PC-3 (cell line): ENCODE data around the gene SAFB.

Source experiments
- EZH2 ChIP-seq: fragments of 300-600 bp; sonication (generic); IDR thresholded peaks from one replicate; pipeline ENCODE4 v1.6.1; 2017; ENCODE audit warnings: antibody characterized with exemption, mild to moderate bottlenecking, low read length; ENCODE audit not compliant: unreplicated experiment
- EZH2phosphoT487 ChIP-seq: fragments of 300-600 bp; sonication (generic); IDR thresholded peaks from 2 replicates; pipeline ENCODE4 v1.6.1; 2018; ENCODE audit warnings: mild to moderate bottlenecking, antibody characterized with exemption, low read length, borderline replicate concordance
- TF ChIP-seq, protein P1 (sequence below): fragments of 300-600 bp; sonication (generic); conservative IDR thresholded peaks from 2 replicates; pipeline ENCODE4 v1.5.1; 2017; ENCODE audit warnings: antibody characterized with exemption, low read depth, mild to moderate bottlenecking, low read length

DNA sequence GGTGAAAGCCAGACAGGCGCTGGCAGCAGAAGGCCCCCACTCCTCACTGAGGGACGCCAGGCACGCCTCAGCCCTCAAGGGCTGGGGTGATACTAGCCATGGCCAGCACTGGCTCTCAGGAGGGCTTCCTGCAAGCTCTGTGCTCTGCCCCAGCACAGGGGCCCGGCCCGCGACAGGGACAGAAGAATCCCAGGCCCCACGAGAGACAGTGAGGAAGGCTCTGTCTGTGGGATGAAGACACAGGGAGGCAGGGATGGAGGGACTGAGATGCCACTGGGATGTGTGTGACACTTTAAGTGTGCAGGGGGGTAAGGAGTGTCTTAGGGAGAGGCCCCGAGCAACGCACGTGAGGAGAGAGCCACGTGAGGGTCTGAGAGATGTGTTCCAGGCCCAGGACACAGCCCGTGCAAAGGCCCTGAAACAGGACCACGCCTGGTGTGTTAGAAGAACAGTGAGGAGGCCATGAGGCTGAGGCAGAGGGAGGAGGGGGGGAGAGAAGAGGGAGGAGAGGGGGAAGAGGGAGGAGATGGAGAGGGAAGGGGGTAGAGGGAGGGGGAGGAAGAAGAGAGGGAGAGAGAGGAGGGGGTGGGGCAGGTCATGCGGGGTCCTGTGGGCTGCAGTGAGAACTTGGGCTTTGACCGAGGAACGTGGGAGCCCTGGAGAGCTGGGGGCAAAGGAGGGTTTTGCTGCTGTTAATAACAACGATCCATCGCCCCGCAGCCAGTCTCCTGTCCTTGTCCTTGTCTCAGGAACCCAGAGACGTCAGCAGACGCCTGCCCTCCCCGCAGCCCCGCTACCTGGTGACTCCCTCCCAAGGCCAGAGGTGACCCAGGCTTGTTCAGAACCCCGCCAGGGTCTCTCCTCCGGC, 74.4 kb downstream of the SAFB start:
- TF ChIP-seq EZH2 (no peak), EZH2phosphoT487 (no peak)
- TF ChIP-seq, protein P1, sequence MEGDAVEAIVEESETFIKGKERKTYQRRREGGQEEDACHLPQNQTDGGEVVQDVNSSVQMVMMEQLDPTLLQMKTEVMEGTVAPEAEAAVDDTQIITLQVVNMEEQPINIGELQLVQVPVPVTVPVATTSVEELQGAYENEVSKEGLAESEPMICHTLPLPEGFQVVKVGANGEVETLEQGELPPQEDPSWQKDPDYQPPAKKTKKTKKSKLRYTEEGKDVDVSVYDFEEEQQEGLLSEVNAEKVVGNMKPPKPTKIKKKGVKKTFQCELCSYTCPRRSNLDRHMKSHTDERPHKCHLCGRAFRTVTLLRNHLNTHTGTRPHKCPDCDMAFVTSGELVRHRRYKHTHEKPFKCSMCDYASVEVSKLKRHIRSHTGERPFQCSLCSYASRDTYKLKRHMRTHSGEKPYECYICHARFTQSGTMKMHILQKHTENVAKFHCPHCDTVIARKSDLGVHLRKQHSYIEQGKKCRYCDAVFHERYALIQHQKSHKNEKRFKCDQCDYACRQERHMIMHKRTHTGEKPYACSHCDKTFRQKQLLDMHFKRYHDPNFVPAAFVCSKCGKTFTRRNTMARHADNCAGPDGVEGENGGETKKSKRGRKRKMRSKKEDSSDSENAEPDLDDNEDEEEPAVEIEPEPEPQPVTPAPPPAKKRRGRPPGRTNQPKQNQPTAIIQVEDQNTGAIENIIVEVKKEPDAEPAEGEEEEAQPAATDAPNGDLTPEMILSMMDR = no peak
